H1 (cell line): Measurements from ENCODE around the gene GH2.

Source experiments
- BRCA1 ChIP-seq: IDR thresholded peaks from 2 replicates; pipeline ENCODE4 v1.6.1; 2012; ENCODE audit warnings: low read depth, low read length, improper control_type of control experiment
- CTCF ChIP-seq, 3 experiments: IDR thresholded peaks; 1 replicate in 2 of 3; 2 replicates in 1 of 3; pipeline versions ENCODE4 v1.5.1 to v1.6.1; 2011; ENCODE audit warnings: low read length in 3 of 3, mild to moderate bottlenecking in 3 of 3, inconsistent platforms in 2 of 3, low read depth in 1 of 3, moderate library complexity in 1 of 3; ENCODE audit not compliant: insufficient read depth in 1 of 3; ENCODE audit errors: control extremely low read depth in 1 of 3
- GABPA ChIP-seq: IDR thresholded peaks from 2 replicates; pipeline ENCODE4 v1.6.1; 2011; ENCODE audit warnings: mild to moderate bottlenecking, low read length, moderate library complexity, borderline replicate concordance; ENCODE audit not compliant: insufficient read depth
- HDAC6 ChIP-seq: IDR thresholded peaks from one replicate; pipeline ENCODE4 v1.7.1; 2012; ENCODE audit warnings: low read depth, mild to moderate bottlenecking, inconsistent platforms, low read length, moderate library complexity
- KDM1A ChIP-seq: fragments of 200-600, 300-600 bp; sonication (generic); IDR thresholded peaks from 2 replicates; pipeline ENCODE4 v1.7.1; 2016; ENCODE audit warnings: mild to moderate bottlenecking, low read length, borderline replicate concordance
- POLR2AphosphoS5 ChIP-seq: IDR thresholded peaks from 2 replicates; pipeline ENCODE4 v1.6.1; 2011; ENCODE audit warnings: low read depth, low read length
- SAP30 ChIP-seq: fragments of 300-600 bp; sonication (generic); IDR thresholded peaks from 2 replicates; pipeline ENCODE4 v1.7.1; 2012; ENCODE audit warnings: low read length, moderate library complexity, mild to moderate bottlenecking, inconsistent platforms; ENCODE audit not compliant: insufficient read depth, insufficient replicate concordance
- SP1 ChIP-seq: IDR thresholded peaks from 2 replicates; pipeline ENCODE4 v1.6.1; 2011; ENCODE audit warnings: low read depth, low read length
- TAF1 ChIP-seq: IDR thresholded peaks from 2 replicates; pipeline ENCODE4 v1.6.1; 2011; ENCODE audit warnings: mild to moderate bottlenecking, low read depth, low read length
- YY1 ChIP-seq: IDR thresholded peaks from 2 replicates; pipeline ENCODE4 v1.6.1; 2011; ENCODE audit warnings: low read depth, mild to moderate bottlenecking, low read length

- no peak for TF ChIP-seq BRCA1
- TF ChIP-seq YY1, result no peak
- no peak for TF ChIP-seq CTCF (IDR thresholded peaks at IDR 0.05; ENCODE audit: control extremely low read depth in 1 of 3, insufficient read depth in 1 of 3, low read depth in 1 of 3, low read length in 3 of 3)
- TF ChIP-seq SP1, result no peak
- TF ChIP-seq GABPA, result no peak
- no peak for TF ChIP-seq TAF1
- TF ChIP-seq POLR2AphosphoS5, result no peak
- TF ChIP-seq HDAC6, result no peak
- no peak for TF ChIP-seq KDM1A
- no peak for TF ChIP-seq SAP30
These were observed 28.4 kb upstream of the GH2 start for GRCh38 chr17:63910096-63910495.
